A673 (cell line): ENCODE data around the gene USP15.
"Not testable (repeated sequence)": the region's sequence is repeated elsewhere in the genome, so short reads cannot be mapped to it uniquely, and the experiment has no call there.

ENCODE experiments used
- EZH2 ChIP-seq: fragments of 200-600 bp; sonication (generic); IDR thresholded peaks from 2 replicates; pipeline ENCODE4 v1.6.1; 2017; ENCODE audit warnings: borderline replicate concordance, low read depth, mild to moderate bottlenecking, mixed read lengths, antibody characterized with exemption, low read length; ENCODE audit not compliant: poor library complexity, severe bottlenecking
- TF ChIP-seq, protein P1 (sequence below): fragments of 300-800, 200-600 bp; sonication (generic); conservative IDR thresholded peaks from 2 replicates; pipeline ENCODE4 v1.5.1; 2017; ENCODE audit warnings: low read depth, mild to moderate bottlenecking, antibody characterized with exemption, low read length, moderate library complexity, mixed read lengths

DNA sequence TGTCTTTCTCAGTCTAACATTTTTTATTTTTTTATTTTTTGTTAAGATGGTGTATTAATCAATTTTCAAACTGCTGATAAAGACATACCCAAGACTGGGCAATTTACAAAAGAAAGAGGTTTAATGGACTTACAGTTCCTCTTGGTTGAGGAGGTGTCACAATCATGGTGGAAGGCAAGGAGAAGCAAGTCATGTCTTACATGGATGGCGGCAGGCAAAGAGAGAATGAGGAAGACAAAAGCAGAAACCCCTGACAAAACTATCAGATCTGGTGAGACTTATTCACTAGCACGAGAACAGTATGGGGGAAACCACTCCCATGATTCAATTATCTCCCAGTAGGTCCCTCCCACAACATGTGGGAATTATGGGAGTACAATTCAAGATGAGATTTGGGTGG, 195.2 kb downstream of the USP15 start:
- TF ChIP-seq EZH2: not testable (repeated sequence)
- TF ChIP-seq, protein P1, sequence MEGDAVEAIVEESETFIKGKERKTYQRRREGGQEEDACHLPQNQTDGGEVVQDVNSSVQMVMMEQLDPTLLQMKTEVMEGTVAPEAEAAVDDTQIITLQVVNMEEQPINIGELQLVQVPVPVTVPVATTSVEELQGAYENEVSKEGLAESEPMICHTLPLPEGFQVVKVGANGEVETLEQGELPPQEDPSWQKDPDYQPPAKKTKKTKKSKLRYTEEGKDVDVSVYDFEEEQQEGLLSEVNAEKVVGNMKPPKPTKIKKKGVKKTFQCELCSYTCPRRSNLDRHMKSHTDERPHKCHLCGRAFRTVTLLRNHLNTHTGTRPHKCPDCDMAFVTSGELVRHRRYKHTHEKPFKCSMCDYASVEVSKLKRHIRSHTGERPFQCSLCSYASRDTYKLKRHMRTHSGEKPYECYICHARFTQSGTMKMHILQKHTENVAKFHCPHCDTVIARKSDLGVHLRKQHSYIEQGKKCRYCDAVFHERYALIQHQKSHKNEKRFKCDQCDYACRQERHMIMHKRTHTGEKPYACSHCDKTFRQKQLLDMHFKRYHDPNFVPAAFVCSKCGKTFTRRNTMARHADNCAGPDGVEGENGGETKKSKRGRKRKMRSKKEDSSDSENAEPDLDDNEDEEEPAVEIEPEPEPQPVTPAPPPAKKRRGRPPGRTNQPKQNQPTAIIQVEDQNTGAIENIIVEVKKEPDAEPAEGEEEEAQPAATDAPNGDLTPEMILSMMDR: not testable (repeated sequence)
